HG02885 (cell line): ENCODE data around the gene IGF1R.

Source experiments
- ATAC-seq: cut with Tn5 transposase; IDR thresholded peaks from one replicate; pipeline ENCODE4 v1.9.1; 2021; ENCODE audit warnings: mild to moderate bottlenecking; ENCODE audit not compliant: unreplicated experiment, poor library complexity

IGF1R gene

DNA sequence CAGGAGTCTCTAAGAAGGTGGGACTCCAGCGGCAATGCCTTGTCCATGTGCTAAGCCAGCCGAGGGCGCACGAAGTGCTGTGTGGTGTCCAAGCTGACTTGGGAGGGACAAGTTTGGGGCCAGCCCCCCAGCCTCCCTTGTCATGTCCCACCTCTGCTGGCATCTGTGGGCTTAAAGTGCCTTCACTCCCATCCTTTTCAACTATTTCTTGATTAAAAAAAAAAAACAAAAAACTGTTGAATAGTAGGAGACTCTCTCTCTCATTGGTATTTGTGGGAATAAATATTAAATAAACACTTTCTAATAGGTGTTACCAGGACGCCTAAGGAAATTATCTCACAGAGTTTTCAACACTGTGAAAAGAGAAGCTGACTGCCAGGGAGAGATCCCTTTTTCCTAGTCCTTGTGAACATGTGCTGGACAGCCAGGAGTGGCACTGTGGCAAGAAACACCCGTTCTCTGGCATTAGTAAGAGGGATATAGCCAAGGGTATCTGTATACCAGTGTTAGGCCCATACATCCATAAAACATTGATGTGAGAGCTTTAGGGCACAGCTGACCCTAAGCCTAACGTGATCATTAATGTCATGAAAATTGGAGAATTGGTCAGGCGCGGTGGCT is 158.0 kb downstream of the IGF1R start:
- ATAC-seq = no peak

DNA sequence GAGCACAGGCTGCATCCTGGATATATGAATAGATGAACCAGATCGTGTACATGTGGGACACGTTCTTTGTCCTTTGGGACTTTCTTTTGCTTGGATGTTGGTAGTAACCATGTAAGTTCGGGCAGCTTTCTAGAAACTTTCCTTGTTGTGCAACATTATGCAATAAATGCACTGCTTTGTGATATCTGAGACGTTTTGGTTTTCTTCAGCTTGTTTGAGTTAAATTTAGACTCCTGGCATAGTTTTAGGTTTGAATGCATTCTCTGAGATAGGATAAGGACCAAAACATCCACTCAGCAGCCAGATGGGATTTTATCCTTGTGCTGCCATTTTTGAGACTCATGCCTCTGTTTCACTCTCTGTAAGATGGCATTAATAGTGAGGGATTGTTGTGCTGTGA is 158.9 kb downstream of the IGF1R start:
- ATAC-seq = no peak

DNA sequence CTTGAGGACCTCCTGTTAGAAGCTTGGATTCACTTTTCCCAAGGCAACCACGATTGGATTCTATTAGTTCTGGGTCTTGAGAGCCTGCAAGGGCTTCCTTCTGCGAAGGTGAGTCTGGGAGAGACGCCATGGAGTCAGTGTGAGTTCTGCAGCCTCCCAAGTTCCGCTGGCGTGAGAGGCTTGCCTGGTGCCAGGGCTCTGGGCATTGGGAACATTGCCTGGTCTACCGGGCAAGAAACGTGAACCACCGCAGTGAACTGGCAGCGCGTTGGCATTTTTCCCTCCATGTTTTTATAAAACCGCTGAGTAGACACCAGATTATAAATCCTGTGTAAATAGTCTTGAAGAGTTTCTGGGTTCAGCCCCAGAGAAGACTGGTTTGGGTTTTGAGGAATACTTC is 160.9 kb downstream of the IGF1R start:
- no peak for ATAC-seq

DNA sequence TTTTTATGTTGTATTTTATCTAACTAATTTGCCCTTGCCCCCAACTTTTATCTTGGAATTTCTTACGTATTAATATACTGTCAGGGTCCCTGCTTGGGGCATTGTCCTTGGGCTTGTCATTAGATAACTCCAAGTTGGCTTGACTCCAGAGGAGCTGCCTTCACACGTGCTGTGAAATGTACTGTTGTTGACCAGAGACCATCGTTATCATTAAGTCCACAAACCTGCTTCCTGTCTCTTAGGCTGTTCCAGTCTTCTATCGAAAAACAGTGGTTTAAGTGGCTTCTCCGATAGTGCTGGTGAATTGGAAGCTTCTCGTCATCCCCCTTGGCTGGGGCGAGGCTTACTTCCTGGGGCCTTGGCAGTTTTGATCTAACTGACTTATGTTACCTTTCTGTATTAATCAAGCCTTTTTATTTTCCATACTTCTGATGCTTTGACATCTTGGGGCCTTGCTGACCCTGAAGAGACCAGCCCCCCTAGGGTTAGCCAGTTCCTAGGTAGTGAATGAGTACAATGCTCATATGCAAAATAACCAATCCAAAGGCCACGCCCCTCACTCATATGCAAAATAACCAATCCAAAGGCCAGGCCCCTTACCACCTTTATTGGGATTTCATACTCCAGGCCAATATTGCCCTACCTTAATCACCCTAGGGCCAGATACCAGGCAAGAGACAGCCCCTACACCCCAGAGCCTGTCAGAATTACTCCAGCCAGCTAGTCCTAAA is 164.5 kb downstream of the IGF1R start:
- no peak for ATAC-seq

DNA sequence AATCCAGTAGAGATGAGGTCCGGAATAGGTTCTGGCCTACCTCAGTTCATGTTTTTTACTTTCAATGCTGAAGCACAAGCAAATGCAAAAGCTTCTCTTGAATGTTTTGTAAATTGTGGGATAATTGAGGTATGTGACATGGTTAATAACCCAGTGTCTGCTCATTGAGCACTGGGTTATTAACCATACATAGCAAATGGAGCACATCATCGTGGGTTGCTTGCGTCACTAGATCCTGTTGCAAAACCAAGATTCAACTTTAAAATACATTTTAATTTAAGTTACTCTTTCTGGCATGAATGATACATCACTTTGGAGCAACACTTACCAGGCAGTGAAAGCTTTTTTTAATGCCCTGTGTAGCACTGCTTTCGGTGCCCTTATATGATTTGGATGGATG is 165.6 kb downstream of the IGF1R start:
- no peak for ATAC-seq

DNA sequence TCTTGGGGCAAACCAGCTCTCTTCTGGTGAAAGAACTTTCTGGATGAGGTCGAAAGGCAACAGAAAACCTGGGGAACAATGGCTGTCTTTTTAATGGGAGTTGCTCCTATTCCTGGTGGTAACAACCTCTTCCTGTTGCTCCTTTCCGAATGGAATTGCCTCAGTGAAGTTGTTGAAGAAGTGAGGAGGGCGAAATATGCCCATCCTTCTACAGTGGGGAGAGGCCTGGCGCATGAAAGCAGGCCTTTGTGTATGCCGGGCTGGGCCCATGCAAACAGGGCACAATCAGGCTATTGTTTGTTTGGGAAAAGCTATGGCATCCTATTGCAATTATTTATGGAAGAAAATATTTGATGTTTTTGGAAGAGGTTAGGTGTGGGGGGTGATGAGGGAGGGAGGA is 166.9 kb downstream of the IGF1R start:
- no peak for ATAC-seq

DNA sequence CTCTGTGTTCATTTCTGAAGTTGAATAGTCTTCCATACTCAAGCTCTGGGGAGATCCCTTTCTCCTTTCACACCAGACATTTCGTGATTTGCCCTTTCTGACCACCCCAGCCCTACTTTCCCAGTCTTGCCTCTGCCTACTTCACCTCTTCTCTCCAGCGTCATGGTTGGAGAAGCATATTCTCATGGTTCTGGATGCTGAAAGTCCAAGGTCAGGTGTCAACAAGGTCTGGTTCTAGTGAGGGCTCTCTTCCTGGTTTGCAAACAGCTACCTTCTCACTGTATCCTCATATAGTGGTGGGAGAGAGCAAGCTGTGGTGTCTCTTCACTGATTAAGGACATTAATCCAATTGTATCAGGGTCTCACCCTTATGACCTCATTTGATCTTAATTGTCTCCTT is 169.4 kb downstream of the IGF1R start:
- ATAC-seq = no peak

DNA sequence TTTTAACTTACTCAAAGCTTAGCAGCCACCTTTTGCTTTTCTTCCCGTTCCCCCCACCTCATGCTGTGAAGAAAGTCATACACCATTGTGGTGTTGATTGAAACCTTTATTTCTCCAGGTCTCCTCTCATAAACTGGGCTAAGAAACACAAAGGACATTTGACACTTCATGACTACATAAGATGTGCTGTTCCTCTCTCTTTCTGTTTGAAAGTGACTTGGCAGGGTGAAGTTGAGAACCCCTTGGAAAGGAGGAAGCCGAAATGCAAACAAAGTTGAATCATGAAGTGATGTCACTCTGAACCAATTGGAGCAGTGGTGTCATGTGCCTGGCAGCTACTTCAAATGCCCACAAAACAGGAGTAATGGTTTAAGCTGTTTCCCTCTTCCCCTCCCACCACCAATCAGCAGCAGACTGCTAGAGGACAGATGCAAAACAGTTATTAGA is 174.7 kb downstream of the IGF1R start:
- ATAC-seq = no peak

DNA sequence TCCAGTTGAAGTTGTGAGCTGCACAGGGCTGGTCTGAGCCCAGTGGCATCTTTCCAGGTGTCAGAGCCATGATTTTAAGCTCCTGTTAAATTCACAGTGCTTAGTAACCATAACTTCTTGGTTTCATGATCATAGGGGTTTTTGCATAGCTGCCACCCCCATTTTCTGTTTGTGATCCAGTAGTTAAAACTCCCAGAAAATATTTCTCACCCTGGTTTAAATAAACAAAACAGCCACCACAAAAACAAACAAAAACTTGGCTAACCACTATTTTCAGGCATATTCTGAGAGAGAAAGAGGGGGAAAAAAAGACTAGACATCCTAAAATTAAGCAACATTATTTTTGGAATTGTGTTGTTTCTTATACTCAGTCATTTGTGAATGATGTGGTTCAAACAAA is 175.3 kb downstream of the IGF1R start:
- ATAC-seq = no peak

DNA sequence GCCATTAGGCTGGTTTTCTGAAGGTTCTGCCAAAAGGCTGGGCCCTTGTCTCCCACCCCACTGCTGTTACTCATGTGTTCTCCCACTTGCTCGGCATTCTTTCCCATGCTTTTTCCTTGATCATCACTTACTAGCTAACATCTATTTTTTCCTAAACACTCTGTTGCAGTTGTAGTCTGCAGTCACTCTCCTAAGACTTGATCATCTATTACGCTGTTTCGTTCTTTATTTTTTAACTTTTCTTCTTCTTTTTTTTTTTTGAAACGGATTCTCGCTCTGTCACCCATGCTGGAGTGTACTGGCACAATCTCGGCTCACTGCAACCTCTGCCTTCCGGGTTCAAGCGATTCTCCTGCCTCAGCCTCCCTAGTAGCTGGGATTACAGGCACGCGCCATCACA is 176.3 kb downstream of the IGF1R start:
- ATAC-seq = no peak

DNA sequence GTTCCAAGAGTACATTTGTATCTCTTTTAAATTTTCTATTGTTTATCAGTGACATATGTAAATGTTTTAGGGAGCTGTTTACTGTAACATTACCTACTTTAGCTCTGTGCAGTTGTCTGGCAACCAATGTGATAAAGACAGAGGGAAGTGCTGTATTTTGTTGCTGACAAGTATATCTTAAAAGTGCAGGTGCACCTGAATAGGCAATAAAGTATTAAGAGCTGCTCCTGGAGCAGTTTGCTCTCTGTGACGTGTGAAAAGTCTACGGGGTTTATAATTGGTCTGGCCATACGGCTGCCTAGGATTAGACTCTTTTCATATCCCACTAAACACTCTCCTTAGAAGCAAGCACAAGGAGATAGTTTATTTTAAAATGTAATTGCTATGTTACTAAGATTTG is 178.3 kb downstream of the IGF1R start:
- no peak for ATAC-seq

DNA sequence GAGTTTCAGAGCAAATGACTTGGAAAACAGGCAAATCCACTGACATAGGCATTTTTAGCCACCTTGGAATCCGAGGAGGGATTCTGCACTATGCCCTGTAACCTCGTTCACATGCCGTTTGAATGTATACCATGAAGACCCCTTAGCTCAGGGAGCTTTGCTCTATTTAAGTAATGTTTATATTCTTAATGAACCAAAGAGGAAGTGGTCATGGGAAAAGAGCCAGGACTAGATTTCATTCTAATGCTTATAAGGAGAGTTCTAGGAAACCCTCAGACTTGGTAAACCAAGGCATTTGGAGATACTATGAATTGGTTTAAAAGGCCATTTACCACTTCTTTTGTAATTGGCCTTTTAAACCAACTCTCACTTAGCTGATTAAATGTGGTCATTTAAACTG is 178.9 kb downstream of the IGF1R start:
- ATAC-seq = no peak

DNA sequence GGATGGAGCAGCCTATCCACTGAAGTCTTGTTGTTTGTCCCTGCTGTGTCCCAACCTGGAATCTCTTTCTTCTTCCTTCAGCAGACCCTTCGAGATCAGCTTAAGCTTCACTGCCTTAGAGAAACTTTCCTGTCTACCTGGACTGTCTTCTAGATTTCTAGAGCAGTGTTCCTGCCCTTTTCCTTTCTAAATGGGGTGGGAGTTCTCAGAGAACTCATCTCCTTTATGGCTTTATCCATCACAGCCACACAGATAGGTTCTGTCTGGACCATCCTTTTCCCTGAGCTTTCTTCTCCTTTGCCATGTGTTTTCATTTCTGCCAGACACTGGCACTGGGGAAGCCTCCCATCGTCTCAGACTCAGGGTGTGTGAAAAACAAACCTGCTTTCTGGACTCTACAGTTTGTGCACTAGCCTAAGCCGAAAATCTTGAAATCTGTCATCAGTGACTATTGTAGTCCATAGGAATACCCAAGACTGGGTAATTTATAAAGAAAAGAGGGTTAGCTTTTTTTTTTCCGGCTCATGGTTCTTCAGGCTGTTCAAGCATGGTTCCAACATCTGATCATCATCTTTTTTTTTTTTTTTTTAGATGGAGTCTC is 181.8 kb downstream of the IGF1R start:
- no peak for ATAC-seq

DNA sequence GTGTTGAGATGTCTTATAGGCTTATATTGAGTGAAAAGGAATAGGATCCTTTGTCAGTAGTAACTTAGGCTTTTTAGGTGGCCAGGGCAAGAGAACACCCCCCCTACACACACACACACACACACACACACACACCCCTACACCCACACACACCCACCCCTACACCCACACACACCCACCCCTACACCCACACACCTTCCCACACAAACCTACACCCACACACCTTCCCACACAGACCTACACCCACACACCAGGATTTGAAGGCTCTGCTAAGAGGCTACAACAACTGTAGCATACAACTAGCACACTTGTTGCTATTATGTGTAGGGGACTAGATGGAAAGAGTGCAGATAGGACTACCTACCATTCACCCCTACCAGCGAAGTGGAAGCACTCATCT is 186.6 kb downstream of the IGF1R start:
- no peak for ATAC-seq

DNA sequence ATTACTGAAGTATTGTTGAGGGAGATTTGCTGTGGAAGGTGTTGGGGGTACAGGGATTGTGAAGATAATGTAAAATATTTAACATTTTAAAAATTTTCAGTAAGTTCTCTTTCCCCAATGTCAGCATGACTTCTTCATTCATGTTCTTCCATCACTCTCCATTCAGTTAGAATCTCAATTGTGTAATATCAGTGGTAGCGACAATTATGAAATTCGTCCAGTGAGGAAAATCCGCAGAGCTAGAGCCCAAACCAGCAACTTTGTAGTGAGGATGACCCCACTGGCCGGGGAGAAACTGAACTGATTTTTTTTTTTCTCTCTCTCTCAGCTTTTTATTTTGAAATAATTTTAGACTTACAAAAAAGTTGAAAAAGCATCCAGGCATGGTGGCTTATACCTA is 187.5 kb downstream of the IGF1R start:
- ATAC-seq = no peak

DNA sequence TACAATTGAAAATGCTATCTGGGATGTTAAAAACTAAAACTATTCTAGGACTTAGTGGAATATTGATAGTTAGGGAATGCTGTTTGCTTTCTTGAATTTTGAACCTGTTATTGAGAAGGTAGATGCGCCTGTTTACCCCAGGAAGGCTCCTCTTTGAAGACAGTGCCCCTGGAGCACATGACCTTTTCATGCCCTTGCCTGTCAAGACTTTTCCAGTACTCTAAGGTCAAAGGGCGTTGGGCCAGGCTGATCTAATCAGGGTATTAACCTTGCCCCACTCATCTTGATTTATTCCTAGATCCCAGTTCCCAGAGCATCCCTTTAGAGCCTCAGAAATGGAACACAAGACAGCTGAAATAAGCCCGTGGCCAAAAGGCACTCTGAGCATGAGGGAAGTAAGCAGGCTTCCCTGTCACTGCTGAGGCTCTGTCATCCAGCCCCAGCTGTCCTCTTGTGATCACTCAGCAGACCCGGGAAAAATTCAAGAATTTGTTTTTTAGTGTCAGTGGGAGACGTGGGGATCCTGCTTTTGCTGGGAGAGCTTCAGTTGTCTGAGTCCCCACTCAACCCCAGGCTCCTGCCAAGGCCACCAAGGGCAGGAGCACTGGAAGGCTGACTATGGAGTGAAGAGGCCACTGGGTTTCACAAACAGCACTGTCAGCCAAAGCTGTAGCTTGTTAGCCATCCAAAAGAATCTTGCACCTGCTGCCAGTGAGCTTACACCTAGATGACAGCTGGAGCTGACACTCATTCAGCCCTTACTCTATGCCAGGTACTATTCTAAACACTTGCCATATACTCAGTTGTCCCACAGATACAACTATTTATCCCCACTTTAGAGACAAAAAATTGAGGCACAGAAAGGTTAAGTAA is 190.3 kb downstream of the IGF1R start:
- no peak for ATAC-seq

DNA sequence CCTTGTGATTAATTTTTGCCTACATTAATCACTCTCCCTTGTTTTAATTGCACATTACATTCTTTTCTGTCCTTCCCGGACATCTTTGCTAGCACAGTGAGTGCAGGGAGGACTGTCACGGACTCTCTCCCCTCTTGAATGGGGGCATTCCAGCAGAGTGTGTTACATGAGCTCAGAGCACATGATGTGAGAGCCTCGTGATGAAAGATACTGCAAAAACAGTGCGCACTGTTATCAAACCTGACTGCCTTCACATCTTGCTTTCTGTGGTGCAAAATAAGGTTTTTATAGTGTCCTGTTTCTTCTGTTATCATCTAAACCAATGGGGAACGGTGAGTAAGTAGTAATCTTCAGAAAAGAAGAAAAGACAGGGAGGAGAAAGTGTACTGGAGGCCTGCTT is 191.7 kb downstream of the IGF1R start:
- no peak for ATAC-seq

DNA sequence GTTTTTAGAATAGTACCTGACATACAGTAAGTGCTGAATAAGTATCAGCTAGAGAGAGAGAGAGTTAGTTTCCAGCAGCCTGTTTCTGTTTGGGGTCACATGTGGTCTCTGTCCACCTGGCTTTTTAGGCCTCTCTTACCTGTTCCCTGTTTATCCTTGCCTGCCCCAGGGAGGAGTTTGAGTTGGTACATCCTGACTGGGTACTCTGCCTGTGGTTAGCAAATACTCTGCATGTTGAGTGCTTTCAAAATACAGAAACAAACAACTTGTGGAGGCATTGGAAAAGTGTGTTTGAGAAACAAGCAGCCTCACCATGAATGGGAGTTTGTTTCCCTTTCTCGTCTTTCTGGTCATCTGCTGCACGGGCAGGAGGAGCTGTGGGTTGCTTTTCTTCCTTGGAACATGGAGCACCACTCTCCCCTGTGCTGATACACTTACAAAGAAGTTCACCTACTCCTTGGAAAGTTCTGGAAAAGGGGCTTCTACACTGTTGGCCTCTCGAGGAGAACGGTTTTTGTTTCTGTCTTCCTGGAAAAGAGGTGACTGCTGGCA is 193.2 kb downstream of the IGF1R start:
- no peak for ATAC-seq

DNA sequence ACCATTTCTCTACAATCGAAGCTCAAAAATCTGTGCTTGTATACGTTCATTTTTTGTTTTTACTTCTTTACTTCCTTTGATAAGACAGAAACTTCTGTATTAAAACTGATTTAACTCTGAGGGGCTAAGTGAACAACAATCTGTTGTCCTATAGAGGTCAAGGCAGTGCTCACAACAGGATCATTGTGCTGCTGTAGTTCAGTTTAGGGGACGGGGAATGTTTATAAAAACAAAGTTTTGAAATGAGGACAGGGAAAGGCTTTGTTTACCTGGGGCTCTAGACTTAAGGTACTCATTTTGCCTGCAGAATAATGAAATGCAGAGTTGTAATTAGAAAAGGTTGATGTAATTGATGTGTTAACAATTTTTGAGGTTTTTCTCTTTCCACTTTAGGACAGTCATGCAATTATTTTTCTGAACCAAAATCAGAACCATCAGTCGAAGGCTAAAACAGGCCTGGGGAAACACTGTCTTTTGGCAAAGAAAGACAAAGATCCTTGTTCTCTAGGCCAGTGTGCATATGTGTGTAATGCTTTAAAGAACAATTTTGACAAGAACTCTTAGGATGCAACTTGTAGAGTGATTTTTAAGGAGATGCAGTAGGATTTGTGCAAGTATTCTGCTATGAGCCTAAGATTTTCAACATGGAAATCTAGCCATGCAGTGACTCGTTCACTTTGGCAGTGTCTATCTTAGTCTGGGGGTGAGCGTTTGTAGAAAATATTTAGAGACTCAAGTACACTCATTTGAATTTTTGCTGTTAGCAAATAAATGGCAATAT is 194.0 kb downstream of the IGF1R start:
- no peak for ATAC-seq

DNA sequence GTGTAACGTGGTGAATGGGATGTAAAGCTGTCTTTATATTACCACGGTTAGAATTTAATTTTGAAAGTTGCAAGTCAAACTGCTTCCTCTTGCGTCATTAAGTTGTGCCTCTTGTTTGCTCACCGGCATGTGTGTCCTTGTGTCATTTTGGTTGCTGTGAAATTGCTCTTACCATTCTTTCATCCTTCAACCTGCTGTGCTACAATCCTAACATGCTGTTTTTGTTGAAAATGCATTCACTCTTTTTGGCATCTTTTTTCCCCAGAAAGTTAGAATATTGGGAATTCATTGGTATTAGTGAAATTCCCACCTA is 194.6 kb downstream of the IGF1R start:
- ATAC-seq = no peak
